Measurements from ENCODE around the gene SEMA3F.

SEMA3F gene

DNA sequence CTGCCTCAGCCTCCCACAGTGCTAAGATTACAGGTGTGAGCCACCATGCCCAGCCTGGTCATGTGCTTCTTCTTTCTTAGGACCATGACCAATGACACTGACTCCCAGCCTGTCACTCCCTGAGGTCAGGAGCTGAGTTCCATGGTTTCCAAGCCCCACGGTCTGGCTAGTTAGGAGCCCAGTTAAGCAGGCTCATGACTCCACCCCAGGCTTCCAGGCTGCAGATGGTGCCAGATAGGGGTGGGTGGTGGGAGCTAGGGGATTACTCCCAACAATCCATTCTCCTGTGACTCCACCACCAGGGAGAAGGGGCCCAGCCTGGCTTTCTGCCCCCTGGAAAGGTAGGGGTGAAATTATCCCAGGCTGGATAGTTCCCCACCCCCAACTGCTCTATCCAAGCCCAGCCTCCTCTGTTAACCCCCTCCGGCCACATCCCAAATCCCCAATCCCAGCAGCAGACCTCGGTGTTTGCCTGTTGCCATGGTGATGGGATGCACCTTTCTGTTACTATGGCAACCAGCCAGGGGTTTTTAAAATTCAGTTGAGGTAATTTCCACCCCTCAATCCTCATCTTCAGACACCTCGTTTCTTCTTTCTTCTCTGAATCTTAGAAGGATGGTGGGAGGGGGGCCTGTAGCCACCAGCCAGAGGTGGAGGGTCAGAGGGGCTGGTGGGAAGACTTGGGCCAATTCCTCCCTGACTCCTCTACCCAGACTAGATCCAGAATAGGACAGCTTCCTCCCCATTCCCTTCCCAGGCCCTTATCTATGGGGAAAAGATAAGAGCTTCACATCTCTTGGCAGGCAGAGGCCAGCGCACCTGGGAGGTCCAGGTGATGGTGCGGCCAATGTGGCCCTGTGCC, 22.5 kb upstream of the SEMA3F start:
- no peak for DNase-seq

DNA sequence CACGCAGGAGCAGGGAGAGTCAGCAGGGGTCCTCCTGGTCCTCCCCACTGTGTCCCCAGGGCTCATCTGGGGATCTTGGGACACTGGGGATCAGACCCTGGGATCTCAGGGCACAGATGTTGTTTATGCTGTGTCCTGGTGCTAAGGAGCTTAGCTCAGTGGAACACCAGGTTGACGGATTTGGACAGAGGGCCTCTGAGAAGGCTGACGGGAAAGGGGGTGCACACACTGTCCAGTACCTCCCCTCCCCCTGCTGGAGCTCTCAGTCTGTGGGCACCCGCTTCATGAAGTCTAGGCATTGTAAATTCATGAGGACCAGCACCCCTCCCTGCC, 21.9 kb upstream of the SEMA3F start:
- no peak for DNase-seq

DNA sequence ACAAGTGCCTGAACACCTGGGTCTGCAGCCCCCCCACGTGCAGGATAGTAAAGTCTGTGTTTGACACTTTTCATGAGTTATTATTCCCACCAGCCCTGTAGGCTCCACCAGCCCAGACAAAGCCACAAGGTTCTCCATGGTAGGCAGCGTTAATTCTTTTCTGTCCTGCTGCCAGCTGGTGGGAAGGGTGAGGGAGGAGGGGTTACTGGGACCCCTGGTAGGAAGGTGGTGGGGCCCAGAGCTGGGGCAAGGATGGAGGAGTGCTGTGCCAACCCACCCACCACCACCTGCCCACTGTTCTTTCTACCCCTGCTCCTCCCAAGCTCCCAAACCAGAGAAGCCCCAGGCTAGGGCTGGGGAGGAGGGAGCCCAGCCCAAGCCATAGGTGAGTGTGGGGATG, 20.8 kb upstream of the SEMA3F start:
- no peak for DNase-seq

DNA sequence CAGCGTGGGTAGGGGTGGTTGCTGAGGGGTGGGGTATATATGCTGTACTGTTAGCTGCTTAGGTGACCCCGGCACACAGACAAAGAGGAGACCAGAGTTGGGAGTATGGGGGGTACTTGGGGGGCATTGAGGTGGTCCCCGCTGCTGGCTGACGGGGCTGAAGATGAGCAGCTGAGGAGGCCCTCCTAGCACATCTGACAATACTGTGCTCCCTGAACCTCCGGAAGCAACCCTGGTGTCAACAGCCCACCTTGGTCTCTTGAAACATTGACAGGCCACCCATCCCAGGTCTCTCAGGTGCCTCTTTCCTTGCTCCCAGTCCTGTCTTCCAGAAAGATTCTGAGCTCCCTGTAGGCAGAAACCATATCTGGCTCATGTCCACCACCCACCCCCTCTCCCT, 19.2 kb upstream of the SEMA3F start:
- no peak for DNase-seq

DNA sequence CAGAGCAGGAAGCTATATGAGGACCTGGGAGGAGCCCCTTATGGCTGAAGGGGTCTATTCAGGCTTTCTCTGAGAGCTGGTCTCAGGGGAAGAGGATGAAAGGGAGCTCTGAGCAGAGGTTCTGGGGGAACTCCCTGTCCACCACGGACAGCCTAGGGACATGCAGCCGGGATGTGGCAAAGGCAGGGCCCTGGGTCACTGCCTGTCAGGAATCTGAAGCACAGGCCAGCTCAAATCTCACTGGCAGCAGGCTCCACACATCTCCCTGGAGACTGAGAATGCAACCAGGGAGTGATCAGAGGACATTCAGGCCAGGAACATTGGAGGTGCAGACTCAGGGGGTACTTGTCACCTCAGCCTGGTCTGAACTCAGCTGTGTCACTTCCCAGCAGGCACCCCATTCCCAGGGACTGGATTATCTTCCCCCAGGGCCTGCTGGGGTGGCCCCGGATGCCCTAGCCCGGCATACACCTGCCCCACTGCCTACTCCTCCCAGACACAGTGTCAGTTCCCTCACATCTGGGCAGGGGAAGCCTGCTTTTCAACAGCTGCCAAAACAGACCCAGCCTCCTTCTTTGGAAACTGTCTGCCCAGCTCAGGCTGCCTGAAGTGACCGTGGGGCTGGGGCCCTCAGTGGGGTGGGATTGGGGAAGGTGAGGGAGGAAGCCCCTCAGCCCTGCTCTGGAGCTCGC, 18.3 kb upstream of the SEMA3F start:
- no peak for DNase-seq

DNA sequence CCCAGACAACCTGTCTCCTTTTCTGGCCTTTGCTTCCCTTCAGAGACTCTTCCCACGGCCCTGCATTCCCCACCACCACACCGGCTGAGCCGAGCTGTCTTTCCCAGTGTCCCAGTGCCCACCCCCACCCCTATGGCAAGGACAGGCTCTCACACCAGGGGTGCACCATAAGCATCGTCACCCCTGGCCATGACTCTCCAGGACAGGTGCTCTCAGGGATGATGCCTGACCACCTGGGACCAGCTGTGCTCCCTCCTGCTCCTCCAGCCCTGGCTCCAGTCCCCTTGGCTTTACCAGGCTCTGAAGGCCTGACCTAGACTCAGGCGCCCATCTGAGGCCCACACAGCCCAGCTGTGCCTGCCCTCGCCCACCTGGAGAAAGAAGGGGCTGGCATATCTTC, 17.6 kb upstream of the SEMA3F start:
- no peak for DNase-seq

DNA sequence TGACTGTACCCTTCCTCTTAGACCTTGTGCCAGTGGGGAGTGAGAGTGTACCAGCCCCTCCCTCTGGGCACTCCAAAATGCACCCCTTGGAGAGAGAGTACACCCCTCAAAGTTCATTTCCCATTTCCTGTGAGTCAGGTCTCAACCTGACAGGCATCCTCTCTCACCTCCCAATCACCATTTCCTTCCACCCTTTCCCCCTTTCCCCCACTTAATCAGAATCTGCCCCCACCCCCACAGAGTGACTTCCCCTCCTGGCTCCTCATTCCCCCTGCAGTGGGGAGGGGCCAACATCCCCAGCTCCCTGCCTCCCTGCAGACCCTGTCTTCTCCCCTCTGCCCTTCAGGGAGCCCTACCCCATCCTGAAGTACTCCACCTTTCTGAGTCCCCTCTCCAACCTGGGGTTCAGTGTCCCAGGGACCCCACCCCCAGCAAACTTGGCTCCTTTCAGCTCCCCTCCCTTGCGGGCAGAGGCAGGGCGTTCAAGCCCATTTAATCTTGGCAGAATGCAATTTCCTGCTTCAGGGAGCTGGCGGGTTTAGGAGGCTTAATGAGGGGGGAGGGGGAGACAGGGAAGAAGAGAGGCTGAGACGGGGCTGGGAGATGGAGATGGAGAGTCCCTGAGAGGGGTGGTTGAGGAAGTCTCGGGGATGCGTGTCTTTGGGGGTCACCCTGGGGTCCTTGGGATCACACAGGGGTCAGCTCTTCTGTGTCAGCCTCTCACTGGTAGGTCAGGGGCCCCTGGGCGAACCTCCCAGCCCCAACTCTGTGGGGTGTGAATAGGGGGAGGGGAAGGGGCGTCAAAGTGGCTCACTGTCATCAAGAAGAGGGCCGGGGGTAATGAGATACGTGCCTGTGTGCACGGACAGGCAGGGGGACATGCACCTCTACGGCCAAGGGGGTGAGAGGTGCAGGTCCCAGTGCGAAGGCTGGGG, 16.6 kb upstream of the SEMA3F start:
- no peak for DNase-seq

DNA sequence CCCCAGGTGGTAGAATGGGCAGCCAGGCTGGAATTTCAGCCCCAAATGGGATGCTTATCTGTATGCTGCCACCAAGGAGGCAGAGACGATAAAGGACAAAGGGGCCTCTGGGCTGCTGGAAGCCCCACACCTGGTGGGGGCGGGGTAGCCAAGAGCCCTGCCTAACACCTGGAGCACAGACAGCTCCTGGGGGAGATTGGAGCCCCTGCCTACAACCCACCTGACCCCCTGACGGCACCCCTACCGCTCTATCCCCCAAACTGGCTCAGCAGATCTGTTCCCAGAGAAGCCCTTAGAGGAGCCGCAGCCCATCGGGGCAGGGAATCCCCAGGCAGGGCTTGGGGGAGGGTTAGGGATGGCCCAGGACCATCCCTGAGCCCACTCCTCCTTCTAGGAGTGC, 15.8 kb upstream of the SEMA3F start:
- DNase-seq, result no peak

DNA sequence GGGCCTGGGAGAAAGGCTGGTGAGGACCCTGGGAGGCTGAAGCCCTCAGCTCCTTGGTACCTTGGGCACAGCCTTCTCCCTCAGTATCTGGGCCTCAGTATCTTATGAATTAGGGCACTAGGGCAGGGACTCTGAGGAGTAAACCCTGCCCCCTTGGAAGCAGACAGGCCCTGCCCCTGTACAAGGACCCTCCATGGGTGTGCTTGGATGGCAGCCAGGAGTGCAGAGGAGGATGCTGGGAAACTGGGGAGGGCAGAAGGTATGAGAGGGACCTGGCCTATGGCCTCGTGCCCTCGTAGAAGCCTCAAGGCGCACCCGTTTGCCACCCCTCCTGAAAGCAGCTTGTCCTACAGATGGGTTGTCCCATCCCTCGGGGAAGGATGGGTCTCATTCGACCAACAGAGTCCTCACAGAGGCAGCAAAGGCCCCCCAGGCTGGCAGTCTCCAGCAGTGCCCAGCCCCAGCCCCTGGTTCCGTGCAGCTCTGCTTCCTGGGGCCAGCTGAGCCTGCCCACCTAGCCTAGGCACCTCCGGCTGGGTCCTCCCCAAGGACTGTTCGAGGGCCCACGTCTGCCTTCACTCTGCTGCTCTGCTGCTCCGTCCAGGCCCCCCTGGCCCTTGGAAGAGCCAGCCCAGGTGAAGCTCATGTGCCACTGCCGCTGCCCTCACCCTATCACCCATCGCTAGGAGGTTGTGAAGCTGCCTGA, 15.3 kb upstream of the SEMA3F start:
- DNase-seq, result no peak

DNA sequence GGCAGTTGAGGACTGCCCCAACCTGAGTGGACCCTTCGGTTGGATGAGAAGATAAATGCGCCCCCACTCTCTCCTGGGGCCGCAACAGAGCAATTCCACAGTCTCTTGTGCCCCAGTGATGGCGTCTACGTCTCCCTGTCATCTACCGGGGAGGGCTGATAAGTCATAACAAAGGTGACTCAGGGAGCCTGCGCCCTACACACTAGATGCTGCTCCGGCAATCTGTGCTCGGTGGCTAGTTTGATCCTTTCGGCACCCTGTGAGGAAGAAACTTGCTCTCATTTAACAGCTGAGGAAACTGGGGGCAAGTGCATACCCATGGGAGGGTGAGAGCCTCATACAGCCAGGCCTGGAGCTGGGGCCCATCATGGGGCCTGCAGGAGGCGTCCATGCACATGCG, 14.1 kb upstream of the SEMA3F start:
- no peak for DNase-seq

DNA sequence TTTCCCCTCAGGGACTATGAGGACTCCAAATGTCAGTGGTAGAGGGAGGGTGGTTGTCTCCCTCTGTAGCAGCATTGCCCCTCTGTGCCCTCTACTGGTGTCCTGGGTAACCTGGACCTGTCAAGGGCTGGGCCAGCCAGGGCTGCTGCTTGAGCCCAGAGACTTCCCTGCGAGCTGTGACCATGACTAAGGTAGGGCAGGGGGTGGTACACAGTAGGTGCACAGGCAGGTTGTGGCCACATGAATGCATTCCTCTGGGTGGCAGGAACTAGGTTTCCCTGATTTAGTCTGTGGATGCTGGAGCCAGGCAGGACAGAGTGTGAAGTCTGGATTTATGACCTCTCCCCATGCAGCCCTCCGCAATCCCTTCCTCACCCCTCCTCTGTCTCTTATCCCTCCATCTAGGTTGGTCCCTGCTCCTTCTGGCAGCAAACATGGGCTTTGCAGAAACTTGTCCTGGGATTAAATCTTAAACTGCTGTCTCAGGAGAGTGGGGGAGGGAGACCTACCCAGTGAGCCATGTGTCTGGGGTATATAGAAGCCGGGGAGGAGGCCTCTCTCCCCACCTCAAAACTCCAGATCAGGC, 8.7 kb upstream of the SEMA3F start:
- DNase-seq, result peak; percentile 36

DNA sequence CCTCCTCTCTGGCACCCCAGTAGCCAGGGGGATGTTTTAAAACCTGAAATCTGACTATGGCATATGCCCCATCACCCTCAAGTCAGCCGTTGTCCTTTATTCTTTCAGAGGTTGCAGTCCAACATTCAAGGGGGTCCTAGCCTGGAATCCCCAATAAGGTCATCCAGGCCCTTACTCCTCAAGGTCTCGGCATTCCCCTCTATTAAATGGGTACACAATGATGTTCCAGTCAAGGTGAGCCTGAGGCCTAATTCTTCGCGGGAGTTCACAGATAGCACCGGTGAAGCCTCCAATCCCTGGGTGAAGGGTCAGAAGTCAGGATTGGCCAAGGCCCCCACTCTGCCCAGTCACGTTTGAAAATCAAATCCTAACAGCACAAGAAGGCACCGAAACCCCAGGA, 8.1 kb upstream of the SEMA3F start:
- DNase-seq, result no peak

DNA sequence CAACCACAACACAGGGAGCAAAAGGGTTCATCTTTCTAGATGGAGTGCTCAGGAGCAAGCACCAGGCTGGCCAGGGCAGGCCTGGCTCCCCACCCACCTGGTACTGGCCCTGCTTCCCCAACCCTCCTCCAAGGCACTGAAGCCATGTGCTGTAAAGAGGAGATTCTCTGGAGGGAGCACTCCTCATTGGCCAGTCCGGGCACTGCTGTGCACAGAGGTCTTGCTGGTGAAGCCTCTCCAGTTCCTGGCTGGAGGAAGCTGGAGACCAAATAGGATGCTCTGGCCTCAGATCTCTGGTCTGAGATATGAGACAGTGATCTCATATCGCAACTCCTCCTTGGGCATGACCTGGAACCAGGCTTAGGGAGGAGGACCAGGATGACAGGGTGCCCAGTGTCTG, 7.7 kb upstream of the SEMA3F start:
- no peak for DNase-seq

DNA sequence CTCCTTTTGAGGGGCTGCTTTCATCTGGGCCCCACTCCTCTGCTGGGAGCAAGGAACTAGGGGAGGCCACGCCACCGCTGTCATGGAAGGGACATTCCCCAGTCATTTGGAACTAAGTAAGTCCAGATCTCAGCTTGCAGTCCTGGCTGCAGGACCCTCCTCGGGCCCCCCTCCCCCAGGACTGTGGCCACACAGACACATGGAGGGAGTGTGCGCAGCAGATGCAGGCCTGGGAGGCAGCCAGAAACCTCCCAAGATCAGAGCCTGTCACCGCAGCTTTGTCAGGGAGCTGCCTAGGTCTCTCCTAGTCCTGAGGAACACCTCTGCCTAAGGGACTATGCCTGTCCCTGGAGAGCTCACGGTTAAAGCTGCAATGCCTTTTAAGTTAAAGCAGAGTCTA, 7.3 kb upstream of the SEMA3F start:
- no peak for DNase-seq

DNA sequence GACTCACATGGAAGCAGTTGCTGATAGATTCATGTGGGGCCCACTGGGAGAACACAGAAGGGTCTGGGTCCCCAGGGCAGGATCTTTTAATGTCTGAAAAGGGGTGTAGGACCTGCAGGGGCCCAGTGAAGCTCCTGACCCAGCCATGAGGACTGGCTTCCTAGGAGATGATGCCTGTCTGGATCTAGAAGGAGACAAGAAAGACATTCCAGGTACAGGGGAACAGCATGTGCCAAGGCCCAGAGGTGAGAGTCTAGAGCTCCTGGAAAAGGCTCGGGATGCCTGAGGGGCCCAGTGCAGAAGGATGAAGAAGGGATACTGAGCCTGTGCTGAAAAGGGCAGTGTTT, 4.7 kb upstream of the SEMA3F start:
- DNase-seq, result no peak

DNA sequence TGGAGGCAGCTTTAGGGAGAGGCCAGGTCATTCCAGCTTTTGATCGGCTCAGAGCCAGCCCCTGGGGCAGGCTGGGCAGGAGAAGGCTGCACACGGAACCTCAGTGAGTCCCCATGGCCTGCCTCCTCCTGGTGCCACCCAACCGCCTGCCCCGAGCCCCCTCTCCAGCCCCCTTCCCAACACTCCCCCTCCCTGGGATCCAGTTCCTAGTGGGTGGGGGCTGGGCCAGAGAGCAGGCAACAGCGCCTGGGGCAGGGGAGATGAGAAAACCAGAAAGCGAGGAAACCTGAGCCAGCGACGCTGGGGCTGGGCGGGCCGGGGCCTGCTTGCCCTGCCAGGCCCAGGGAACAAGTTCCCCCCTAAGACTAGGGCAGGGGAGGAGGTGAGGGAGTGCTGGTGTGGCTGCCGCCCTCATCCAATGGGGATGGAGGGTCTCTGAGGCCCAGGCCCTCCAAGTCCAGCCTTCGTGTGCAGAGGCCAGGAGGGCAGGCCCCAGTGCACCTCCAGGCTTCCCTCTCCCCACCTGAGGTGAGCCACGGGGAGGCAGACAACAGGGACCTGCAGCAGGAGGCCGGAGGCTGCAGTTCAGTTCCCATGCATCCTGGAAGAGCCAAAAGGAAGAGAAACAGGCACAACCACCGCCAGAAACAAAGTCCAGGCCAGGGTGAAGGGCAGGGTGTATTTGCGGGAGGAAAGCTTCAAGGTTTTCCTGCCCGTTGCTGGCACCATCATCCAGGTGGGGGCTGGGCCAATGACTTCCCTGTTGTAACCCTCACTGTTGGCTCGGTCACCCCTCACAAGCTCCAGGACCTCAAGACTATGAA, 4.0 kb upstream of the SEMA3F start:
- DNase-seq, result no peak

DNA sequence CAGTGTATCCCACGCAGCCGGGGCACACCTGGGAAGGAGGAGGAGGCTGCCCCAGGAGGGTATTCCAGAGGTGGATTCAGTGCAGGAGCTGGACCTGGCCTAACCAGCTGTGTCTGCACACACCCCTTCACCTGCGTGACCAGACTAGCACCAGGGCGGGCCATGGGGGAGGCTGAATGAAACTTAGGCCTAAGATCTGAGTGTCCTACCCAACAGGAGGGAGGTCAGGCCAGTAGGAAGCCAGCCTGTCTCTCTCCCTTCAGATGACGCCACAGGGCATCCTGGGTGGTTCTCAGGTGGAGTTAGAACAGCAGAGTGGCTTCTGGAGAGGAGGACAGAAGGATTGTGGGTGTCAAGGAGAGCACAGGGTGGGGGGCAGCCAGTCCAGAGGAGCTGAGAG, 3.4 kb upstream of the SEMA3F start:
- DNase-seq, result no peak

DNA sequence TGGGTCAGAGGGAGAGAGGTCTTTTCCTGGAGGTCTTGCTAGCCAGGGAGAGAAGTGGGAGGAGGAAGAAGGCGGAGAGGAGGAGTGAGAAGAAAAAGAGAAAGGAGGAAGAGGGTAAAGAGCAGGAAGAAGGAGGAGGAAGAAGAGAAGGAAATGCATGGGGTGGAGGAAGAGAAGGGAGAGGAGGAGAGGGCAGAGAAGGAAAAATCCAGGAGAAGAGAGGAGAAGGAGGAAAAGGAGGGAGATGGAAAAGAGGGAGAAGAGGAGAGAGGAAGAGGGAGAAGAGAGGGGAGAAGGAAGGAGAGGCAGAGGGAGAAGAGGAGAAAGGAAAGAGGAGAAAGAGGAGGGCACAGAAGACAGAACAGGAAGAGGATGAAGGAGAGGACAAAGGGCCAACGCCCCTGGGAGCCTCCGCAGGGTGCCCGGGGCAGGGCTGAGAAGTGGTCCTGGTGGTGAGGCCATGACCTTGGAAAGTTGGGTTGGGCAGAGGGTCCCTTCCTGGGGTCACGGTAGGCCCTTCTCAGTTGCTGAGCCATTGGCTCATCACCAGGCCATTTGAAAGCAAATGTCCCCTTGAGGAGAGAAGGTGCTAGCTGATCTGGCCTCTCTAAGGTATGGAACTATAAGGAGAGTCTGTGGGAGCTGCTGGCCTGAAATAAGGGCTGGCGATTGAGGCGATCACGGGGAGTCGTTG, 1.2 kb upstream of the SEMA3F start:
- no peak for DNase-seq

DNA sequence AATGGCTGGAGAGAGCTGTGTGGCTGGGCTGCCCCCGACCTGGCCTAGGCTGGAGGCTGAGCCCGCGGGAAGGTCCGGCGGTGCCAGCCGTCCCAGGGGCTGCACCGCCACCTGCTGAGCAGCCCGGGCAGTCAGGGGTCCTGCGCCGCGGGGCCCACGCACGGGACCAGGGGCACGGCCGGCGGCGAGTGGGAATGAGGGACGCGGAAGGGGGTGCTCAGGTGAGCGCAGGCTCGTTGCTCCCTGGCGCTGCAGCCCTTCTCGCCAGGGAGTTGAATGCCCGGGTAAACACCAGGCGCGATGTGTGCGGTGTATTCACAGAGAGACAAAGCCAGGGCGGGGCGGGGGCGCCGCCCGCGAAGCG, 666 bp upstream of the SEMA3F start:
- no peak for DNase-seq

DNA sequence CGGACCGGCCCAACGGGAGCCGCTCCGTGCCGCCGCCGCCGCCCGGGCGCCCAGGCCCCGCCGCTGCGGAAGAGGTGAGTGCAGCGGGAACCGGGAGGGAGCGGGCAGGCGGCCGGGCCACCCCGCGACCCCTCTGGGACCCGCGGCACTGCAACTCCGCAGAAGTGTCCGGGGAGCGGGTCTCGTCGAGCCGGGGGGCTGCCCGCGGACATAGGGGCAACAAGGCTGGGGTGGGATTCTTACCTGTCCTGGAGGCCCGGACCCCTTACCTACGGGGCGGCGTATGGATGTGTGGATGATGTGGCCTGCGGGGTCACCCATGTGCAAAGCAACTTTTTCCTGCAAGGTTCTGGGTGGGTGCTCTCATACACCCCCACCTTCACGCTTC, 361 bp downstream of the SEMA3F start:
- DNase-seq, result no peak

DNA sequence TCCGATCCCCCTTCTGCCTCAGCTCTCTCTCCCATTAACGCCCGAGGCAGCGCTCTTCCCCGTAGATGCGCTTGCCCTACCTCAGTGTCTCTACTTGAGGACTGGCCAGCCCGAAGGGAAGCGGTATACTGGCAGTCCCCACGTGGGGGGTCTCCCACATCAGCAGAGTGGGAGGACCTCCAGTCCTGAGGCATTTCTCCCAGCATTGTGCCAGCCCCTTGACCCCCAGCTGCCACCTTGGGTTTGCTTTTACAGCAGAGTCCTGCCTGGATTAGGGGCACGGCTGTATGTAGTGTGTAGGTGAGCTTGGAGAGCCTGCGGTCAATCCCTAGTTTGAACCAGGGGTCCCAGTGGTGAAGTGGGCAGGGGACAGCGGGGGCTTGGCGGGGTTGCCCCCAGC, 767 bp downstream of the SEMA3F start:
- DNase-seq, result no peak
